SK-N-SH (cell line): Measurements from ENCODE around the gene INPP5A. TPM values are rescaled to one million over a fixed set of nuclear protein-coding genes. Genes with fewer than 3 reads are reported as not detected.

Source experiments
- CTCF ChIA-PET: fragments of 300-600, 350-600 bp; formaldehyde crosslinking; extraction: SDS; loops from one replicate; lab custom pipeline; 2021; lab: Yijun Ruan, JAX
- POLR2A ChIA-PET: fragments of 350-600 bp; sonication (Branson Sonifier 250); formaldehyde crosslinking; extraction: SDS; loops from one replicate; lab custom pipeline; 2020; ENCODE audit warnings: antibody characterized with exemption, inconsistent platforms; lab: Yijun Ruan, JAX
- DNase-seq: peaks from one replicate; pipeline ENCODE4 v3.0.0; 2012
- H2AFZ ChIP-seq: fragments of 200-600 bp; sonication (generic); 2 replicates; pipeline ENCODE4 v1.8.1; 2016; ENCODE audit warnings: antibody characterized with exemption, mild to moderate bottlenecking, low read depth
- H3F3A ChIP-seq: fragments of 200-600 bp; sonication (generic); replicated peaks from 2 replicates; pipeline ENCODE3; 2016; ENCODE audit warnings: antibody characterized with exemption, mild to moderate bottlenecking; ENCODE audit not compliant: insufficient read depth
- H3K27ac ChIP-seq, 2 experiments: fragments of 200-500 bp in 1 of 2; fragments of 200-600 bp in 1 of 2; sonication (Bioruptor generic) in 1 of 2; sonication (generic), shearing (Covaris generic) in 1 of 2; 2 replicates each; pipeline versions ENCODE4 v1.5.1 to v1.6.1; 2014 to 2016; ENCODE audit warnings: low read depth in 2 of 2, inconsistent platforms in 1 of 2, low read length in 1 of 2, mild to moderate bottlenecking in 1 of 2, mixed read lengths in 1 of 2
- H3K27me3 ChIP-seq: fragments of 200-600 bp; sonication (generic), shearing (Covaris generic); 2 replicates; pipeline ENCODE4 v1.6.1; 2016; ENCODE audit warnings: mixed run types; ENCODE audit not compliant: insufficient read depth
- H3K36me3 ChIP-seq, 2 experiments: fragments of 200-500 bp in 1 of 2; fragments of 200-600 bp in 1 of 2; sonication (Bioruptor generic) in 1 of 2; sonication (generic) in 1 of 2; replicated peaks in 1 of 2; 2 replicates each; pipeline versions ENCODE3 to v1.5.1; 2014 to 2016; ENCODE audit warnings: low read length in 1 of 2, mild to moderate bottlenecking in 1 of 2; ENCODE audit not compliant: insufficient read depth in 2 of 2, control insufficient read depth in 1 of 2
- H3K4me1 ChIP-seq, 2 experiments: fragments of 200-500 bp in 1 of 2; fragments of 200-600 bp in 1 of 2; sonication (Bioruptor generic) in 1 of 2; sonication (generic), shearing (Covaris generic) in 1 of 2; 2 replicates each; pipeline versions ENCODE4 v1.5.1 to v1.6.1; 2014 to 2016; ENCODE audit warnings: low read depth in 1 of 2, low read length in 1 of 2, mixed run types in 1 of 2; ENCODE audit not compliant: insufficient read depth in 2 of 2, control insufficient read depth in 1 of 2
- H3K4me2 ChIP-seq: fragments of 200-600 bp; sonication (generic), shearing (Covaris generic); 2 replicates; pipeline ENCODE4 v1.6.1; 2017; ENCODE audit warnings: mixed run types
- H3K4me3 ChIP-seq, 2 experiments: fragments of 200-500 bp in 1 of 2; fragments of 200-600 bp in 1 of 2; sonication (Bioruptor generic) in 1 of 2; sonication (generic), shearing (Covaris generic) in 1 of 2; 2 replicates each; pipeline versions ENCODE4 v1.5.1 to v1.8.1; 2014 to 2016; ENCODE audit warnings: low read depth in 2 of 2, inconsistent platforms in 1 of 2, low read length in 1 of 2, mild to moderate bottlenecking in 1 of 2, mixed read lengths in 1 of 2, moderate library complexity in 1 of 2
- H3K79me2 ChIP-seq: fragments of 200-600 bp; sonication (generic); 2 replicates; pipeline ENCODE4 v1.8.1; 2017; ENCODE audit warnings: mild to moderate bottlenecking; ENCODE audit not compliant: insufficient read depth
- H3K9ac ChIP-seq: fragments of 200-600 bp; sonication (generic); 2 replicates; pipeline ENCODE4 v1.6.1; 2017; ENCODE audit warnings: mixed run types
- H3K9me2 ChIP-seq: fragments of 200-600 bp; sonication (generic); 2 replicates; pipeline ENCODE4 v1.6.1; 2017; ENCODE audit warnings: mixed run types
- H3K9me3 ChIP-seq: fragments of 200-600 bp; sonication (generic); 2 replicates; pipeline ENCODE4 v1.6.1; 2017; ENCODE audit warnings: mixed run types, mild to moderate bottlenecking, moderate library complexity
- H4K20me1 ChIP-seq: fragments of 200-600 bp; sonication (generic); 2 replicates; pipeline ENCODE4 v1.6.1; 2017; ENCODE audit warnings: mild to moderate bottlenecking, mixed run types; ENCODE audit not compliant: insufficient read depth
- ELF1 ChIP-seq: IDR thresholded peaks from 2 replicates; pipeline ENCODE4 v1.4.0; 2012
- EP300 ChIP-seq, 2 experiments: IDR thresholded peaks; 2 replicates each; pipeline versions ENCODE4 v1.4.0 to v1.6.1; 2012; ENCODE audit warnings: borderline replicate concordance in 1 of 2, low read depth in 1 of 2, low read length in 1 of 2
- FOXJ3 ChIP-seq: sonication (generic); formaldehyde crosslinking; IDR thresholded peaks from 2 replicates; pipeline ENCODE4 v1.5.1; 2020; ENCODE audit warnings: mild to moderate bottlenecking, missing genetic modification reagents
- FOXM1 ChIP-seq: IDR thresholded peaks from 2 replicates; pipeline ENCODE4 v1.4.0; 2012; ENCODE audit warnings: low read depth, mild to moderate bottlenecking
- GATA2 ChIP-seq: sonication (generic); formaldehyde crosslinking; IDR thresholded peaks from 2 replicates; pipeline ENCODE4 v1.5.0; 2020; ENCODE audit warnings: mild to moderate bottlenecking, missing genetic modification reagents
- IRF3 ChIP-seq: fragments of 150-350 bp; IDR thresholded peaks from 2 replicates; pipeline ENCODE4 v1.6.1; 2016; ENCODE audit warnings: mild to moderate bottlenecking, low read depth, low read length
- MAX ChIP-seq: IDR thresholded peaks from 2 replicates; pipeline ENCODE4 v1.4.0; 2012; ENCODE audit warnings: low read depth
- MEF2A ChIP-seq: IDR thresholded peaks from 2 replicates; pipeline ENCODE4 v1.4.0; 2012; ENCODE audit warnings: low read depth, borderline replicate concordance
- MXI1 ChIP-seq: IDR thresholded peaks from 2 replicates; pipeline ENCODE4 v1.6.1; 2012; ENCODE audit warnings: mild to moderate bottlenecking, low read depth, low read length, improper control_type of control experiment
- NRF1 ChIP-seq: IDR thresholded peaks from 2 replicates; pipeline ENCODE4 v1.6.1; 2012; ENCODE audit warnings: low read depth, mild to moderate bottlenecking, low read length
- POLR2AphosphoS5 ChIP-seq: IDR thresholded peaks from 2 replicates; pipeline ENCODE4 v1.6.1; 2012; ENCODE audit warnings: low read depth, low read length
- RCOR1 ChIP-seq: fragments of 150-350 bp; IDR thresholded peaks from 2 replicates; pipeline ENCODE4 v1.6.1; 2017; ENCODE audit warnings: antibody characterized with exemption, low read length
- RFX5 ChIP-seq: IDR thresholded peaks from 2 replicates; pipeline ENCODE4 v1.6.1; 2012; ENCODE audit warnings: mild to moderate bottlenecking, improper control_type of control experiment, low read length
- SIN3A ChIP-seq: IDR thresholded peaks from 2 replicates; pipeline ENCODE4 v1.6.1; 2012; ENCODE audit warnings: low read depth, mild to moderate bottlenecking, low read length, moderate library complexity, borderline replicate concordance
- TAF1 ChIP-seq: IDR thresholded peaks from 2 replicates; pipeline ENCODE4 v1.6.1; 2012; ENCODE audit warnings: low read depth, mild to moderate bottlenecking, low read length, moderate library complexity, borderline replicate concordance
- TCF12 ChIP-seq: IDR thresholded peaks from 2 replicates; pipeline ENCODE4 v1.4.0; 2012
- YY1 ChIP-seq: IDR thresholded peaks from 2 replicates; pipeline ENCODE4 v1.4.0; 2012; ENCODE audit warnings: low read depth, mild to moderate bottlenecking
- WGBS: methylation state at CpG from one replicate; pipeline ENCODE4 v1.1.6; 2017; ENCODE audit warnings: low lambda C conversion rate; 5-methylcytosine and 5-hydroxymethylcytosine counted together
- polyA plus RNA-seq, 3 experiments: library from polyadenylated mRNA; depleted of rRNA; stranded (reverse); fragments of >200 nt; gene quantifications; 2 replicates each; pipeline ENCODE4 v1.2.3, GENCODE V29; 2012
- TF ChIP-seq, protein P1 (sequence below): IDR thresholded peaks from 2 replicates; pipeline ENCODE4 v1.4.0; 2012; ENCODE audit warnings: low read depth, borderline replicate concordance

INPP5A gene
- polyA plus RNA-seq, 1 of the 3 experiments (the other 2 are of a cell fraction): 12.0 TPM

DNA sequence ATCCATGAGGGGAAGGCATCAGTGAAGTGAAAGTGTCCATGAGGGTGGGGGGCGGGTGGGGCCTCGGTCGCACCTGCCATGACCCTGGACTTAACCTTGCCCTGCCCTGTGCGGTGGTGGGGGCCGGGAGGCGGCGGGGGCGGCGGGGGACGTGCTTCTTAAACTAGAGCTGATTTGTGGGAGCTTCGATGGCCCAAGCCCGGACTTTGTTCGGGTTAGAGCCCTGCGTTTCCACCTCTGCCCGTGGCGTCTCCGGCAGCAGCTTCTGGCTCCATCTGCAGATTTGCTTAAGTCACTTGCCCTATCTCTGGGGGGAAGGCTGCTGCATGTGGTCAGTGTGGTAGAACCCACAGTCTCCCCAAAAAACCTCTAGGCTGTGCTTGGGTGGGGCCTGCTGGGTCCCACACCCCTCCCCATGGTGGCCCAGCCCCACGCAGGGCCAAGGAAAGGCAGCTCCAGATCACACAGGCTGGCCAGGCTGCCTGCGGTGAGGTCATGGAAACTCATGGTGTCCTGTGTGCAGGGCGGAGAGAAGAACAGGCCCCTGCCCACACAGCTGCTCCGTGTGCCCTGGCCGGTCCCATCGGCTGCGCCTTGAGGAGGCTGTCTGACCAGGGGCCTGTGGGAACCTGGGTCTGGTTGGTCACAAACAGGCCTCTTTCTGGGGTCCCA, 93.2 kb downstream of the INPP5A start:
- Histone ChIP-seq H3K4me2 (no peak overlapping the region), H3K9me3 (no peaks in the 10 kb centered on the region), H4K20me1 (0 out of 2 replicates have a peak, but pooled peaks cover 10% of the 10 kb centered on the region), H3K4me3 (no peak overlapping the region), H3K9me2 (no peaks in the 10 kb centered on the region), H3F3A (no peaks in the 10 kb centered on the region), H2AFZ (no peak overlapping the region), H3K36me3 (no peaks in the 10 kb centered on the region), H3K9ac (no peak overlapping the region), H3K4me1 (peaks cover 0 to 55% of the 10 kb centered on the region in 2 experiments; a peak in 2 of 4 replicates), H3K27me3 (no peaks in the 10 kb centered on the region), H3K79me2 (no peaks in the 10 kb centered on the region), H3K27ac (no peak overlapping the region; a peak in 1 of 4 replicates)
- no peak for DNase-seq
- CTCF ChIA-PET: no interaction called here
- POLR2A ChIA-PET: no interaction called here
- no peak for TF ChIP-seq EP300 (IDR thresholded peaks at IDR 0.05; ENCODE audit: borderline replicate concordance in 1 of 2, low read depth in 1 of 2, low read length in 1 of 2)
- WGBS: 97% methylated on average over 13 of the region's 24 CpGs

DNA sequence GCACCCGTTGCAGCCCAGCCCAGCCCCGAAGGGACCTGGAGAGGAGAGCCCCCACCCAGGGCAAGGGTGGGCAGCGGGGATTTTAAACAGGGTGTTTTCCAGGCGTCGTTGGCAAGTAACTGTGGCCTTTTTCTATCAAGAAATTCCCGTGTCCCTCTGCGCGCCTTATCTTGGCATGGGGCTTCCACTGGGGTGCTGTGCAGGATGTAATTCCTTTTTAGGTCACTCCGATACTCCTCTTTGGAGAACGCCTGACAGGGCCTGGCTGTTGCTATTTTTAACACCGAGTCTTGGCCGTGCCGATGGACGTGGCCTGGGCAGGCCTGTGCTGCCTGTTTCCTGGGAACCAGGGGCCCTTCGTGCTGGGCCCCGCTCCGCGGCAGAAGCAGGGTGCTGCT, 93.8 kb downstream of the INPP5A start:
- DNase-seq: no peak
- Histone ChIP-seq H3K27ac (no peak overlapping the region; a peak in 1 of 4 replicates), H3K36me3 (no peaks in the 10 kb centered on the region), H2AFZ (no peak overlapping the region), H3K79me2 (no peaks in the 10 kb centered on the region), H4K20me1 (0 out of 2 replicates have a peak, but pooled peaks cover 10% of the 10 kb centered on the region), H3K4me1 (peaks cover 0 to 53% of the 10 kb centered on the region in 2 experiments; a peak in 2 of 4 replicates), H3F3A (no peaks in the 10 kb centered on the region), H3K4me2 (no peak overlapping the region), H3K4me3 (no peak overlapping the region), H3K9me2 (no peaks in the 10 kb centered on the region), H3K27me3 (no peaks in the 10 kb centered on the region), H3K9me3 (no peaks in the 10 kb centered on the region), H3K9ac (no peak overlapping the region)
- ChIA-PET CTCF (interaction anchor here (1.0 kb wide), 1 partner anchor 172 kb away, joined by 3 read pairs; no protein-coding TSS in a partner anchor), POLR2A (no interaction called here)
- 92% methylated on average over 17 of the region's 18 CpGs for WGBS
- TF ChIP-seq MXI1: no peak

- WGBS: 91% methylated on average over 4 of the region's 13 CpGs
- no peak for DNase-seq
- ChIA-PET POLR2A (interaction anchor here (0.6 kb wide), 1 partner anchor 50 kb away, joined by 4 read pairs; no protein-coding TSS in a partner anchor), CTCF (interaction anchor here (0.8 to 5.0 kb wide), 8 partner anchors 17 to 248 kb away, joined by 3 to 39 read pairs (median 4); no protein-coding TSS in a partner anchor)
- H3K9me3 ChIP-seq: no peaks in the 10 kb centered on the region
- no peaks in the 10 kb centered on the region for H3K79me2 ChIP-seq
- H3K4me3 ChIP-seq: no peak overlapping the region
- H3K27me3 ChIP-seq: no peaks in the 10 kb centered on the region
- peaks cover 0 to 45% of the 10 kb centered on the region in 2 experiments; a peak in 2 of 4 replicates for H3K4me1 ChIP-seq
- no peak overlapping the region for H3K4me2 ChIP-seq
- peak overlapping the region in 1 of 2 experiments; percentile 60; a peak in 1 of 4 replicates for H3K27ac ChIP-seq
- no peak overlapping the region for H2AFZ ChIP-seq
- H3K36me3 ChIP-seq: no peaks in the 10 kb centered on the region
- H3F3A ChIP-seq: no peaks in the 10 kb centered on the region
- no peak overlapping the region for H3K9ac ChIP-seq
- H3K9me2 ChIP-seq: no peaks in the 10 kb centered on the region
- H4K20me1 ChIP-seq: 0 out of 2 replicates have a peak, but pooled peaks cover 10% of the 10 kb centered on the region
- TF ChIP-seq IRF3 (no peak), MEF2A (no peak), TAF1 (no peak), POLR2AphosphoS5 (no peak), YY1 (no peak), FOXM1 (no peak), NRF1 (no peak), FOXJ3 (CRISPR knock-in tag) (no peak), SIN3A (no peak), MAX (no peak), EP300 (IDR thresholded peaks at IDR 0.05; ENCODE audit: borderline replicate concordance in 1 of 2, low read depth in 1 of 2, low read length in 1 of 2) (no peak), RFX5 (no peak), GATA2 (CRISPR knock-in tag) (no peak), TCF12 (no peak), ELF1 (no peak), RCOR1 (no peak)
- TF ChIP-seq, protein P1, sequence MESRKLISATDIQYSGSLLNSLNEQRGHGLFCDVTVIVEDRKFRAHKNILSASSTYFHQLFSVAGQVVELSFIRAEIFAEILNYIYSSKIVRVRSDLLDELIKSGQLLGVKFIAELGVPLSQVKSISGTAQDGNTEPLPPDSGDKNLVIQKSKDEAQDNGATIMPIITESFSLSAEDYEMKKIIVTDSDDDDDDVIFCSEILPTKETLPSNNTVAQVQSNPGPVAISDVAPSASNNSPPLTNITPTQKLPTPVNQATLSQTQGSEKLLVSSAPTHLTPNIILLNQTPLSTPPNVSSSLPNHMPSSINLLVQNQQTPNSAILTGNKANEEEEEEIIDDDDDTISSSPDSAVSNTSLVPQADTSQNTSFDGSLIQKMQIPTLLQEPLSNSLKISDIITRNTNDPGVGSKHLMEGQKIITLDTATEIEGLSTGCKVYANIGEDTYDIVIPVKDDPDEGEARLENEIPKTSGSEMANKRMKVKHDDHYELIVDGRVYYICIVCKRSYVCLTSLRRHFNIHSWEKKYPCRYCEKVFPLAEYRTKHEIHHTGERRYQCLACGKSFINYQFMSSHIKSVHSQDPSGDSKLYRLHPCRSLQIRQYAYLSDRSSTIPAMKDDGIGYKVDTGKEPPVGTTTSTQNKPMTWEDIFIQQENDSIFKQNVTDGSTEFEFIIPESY: no peak
These were observed 94.5 kb downstream of the INPP5A start for GRCh38 chr10:132632091-132632561.
